Measurements from ENCODE around the gene NR4A3.

NR4A3 gene

GRCh38 chr9:99866398-99866797 is 44.7 kb downstream of the NR4A3 start:
- Histone ChIP-seq H3K4me1 (ENCODE audit: insufficient read depth, insufficient read length) (no peaks in the 10 kb centered on the region), H3K4me3 (ENCODE audit: insufficient read length, low read depth) (no peak overlapping the region), H3K9me3 (ENCODE audit: insufficient read depth, low read length) (no peaks in the 10 kb centered on the region), H3K9ac (ENCODE audit: insufficient read length, low read depth) (no peak overlapping the region), H3K27me3 (ENCODE audit: insufficient read depth, insufficient read length) (no peaks in the 10 kb centered on the region), H3K36me3 (ENCODE audit: insufficient read depth, insufficient read length, low read length) (no peaks in the 10 kb centered on the region)
- TF ChIP-seq YY1 (IDR thresholded peaks at IDR 0.05; ENCODE audit: insufficient read depth, insufficient read length) (no peak), ZNF274 (IDR thresholded peaks at IDR 0.05; ENCODE audit: low read depth, low read length) (no peak), SUZ12 (IDR thresholded peaks at IDR 0.05; ENCODE audit: extremely low read depth, insufficient read depth, insufficient read length) (no peak)
- no peak for DNase-seq (ENCODE audit: low read depth, low spot score)

- TF ChIP-seq YY1 (IDR thresholded peaks at IDR 0.05; ENCODE audit: insufficient read depth, insufficient read length) (no peak), ZNF274 (IDR thresholded peaks at IDR 0.05; ENCODE audit: low read depth, low read length) (no peak), SUZ12 (IDR thresholded peaks at IDR 0.05; ENCODE audit: extremely low read depth, insufficient read depth, insufficient read length) (no peak)
- Histone ChIP-seq H3K9me3 (ENCODE audit: insufficient read depth, low read length) (no peaks in the 10 kb centered on the region), H3K36me3 (ENCODE audit: insufficient read depth, insufficient read length, low read length) (no peaks in the 10 kb centered on the region), H3K9ac (ENCODE audit: insufficient read length, low read depth) (no peak overlapping the region), H3K4me3 (ENCODE audit: insufficient read length, low read depth) (no peak overlapping the region), H3K27me3 (ENCODE audit: insufficient read depth, insufficient read length) (no peaks in the 10 kb centered on the region), H3K4me1 (ENCODE audit: insufficient read depth, insufficient read length) (no peaks in the 10 kb centered on the region)
- DNase-seq (ENCODE audit: low read depth, low spot score) = no peak
Observed at GRCh38 chr9:99867536-99867935, 45.9 kb downstream of the NR4A3 start.

- no peak for DNase-seq (ENCODE audit: low read depth, low spot score)
- Histone ChIP-seq H3K4me3 (ENCODE audit: insufficient read length, low read depth) (no peak overlapping the region), H3K9me3 (ENCODE audit: insufficient read depth, low read length) (no peaks in the 10 kb centered on the region)
Observed at GRCh38 chr9:99867968-99868367, 46.3 kb downstream of the NR4A3 start.

GRCh38 chr9:99868845-99869244 is 47.2 kb downstream of the NR4A3 start:
- no peak overlapping the region for H3K4me3 ChIP-seq (ENCODE audit: insufficient read length, low read depth)
- TF ChIP-seq ZNF274 (IDR thresholded peaks at IDR 0.05; ENCODE audit: low read depth, low read length) (no peak), SUZ12 (IDR thresholded peaks at IDR 0.05; ENCODE audit: extremely low read depth, insufficient read depth, insufficient read length) (no peak), YY1 (IDR thresholded peaks at IDR 0.05; ENCODE audit: insufficient read depth, insufficient read length) (no peak)
- no peak for DNase-seq (ENCODE audit: low read depth, low spot score)
- no peak overlapping the region for H3K9ac ChIP-seq (ENCODE audit: insufficient read length, low read depth)
- H3K36me3 ChIP-seq (ENCODE audit: insufficient read depth, insufficient read length, low read length) = no peaks in the 10 kb centered on the region
- no peaks in the 10 kb centered on the region for H3K27me3 ChIP-seq (ENCODE audit: insufficient read depth, insufficient read length)
- H3K4me1 ChIP-seq (ENCODE audit: insufficient read depth, insufficient read length) = no peaks in the 10 kb centered on the region
- H3K9me3 ChIP-seq (ENCODE audit: insufficient read depth, low read length) = no peaks in the 10 kb centered on the region

More at GRCh38 chr9:99867968-99868367, 46.3 kb downstream of the NR4A3 start:
- no peaks in the 10 kb centered on the region for H3K27me3 ChIP-seq (ENCODE audit: insufficient read depth, insufficient read length)
- no peaks in the 10 kb centered on the region for H3K4me1 ChIP-seq (ENCODE audit: insufficient read depth, insufficient read length)
- H3K9ac ChIP-seq (ENCODE audit: insufficient read length, low read depth) = no peak overlapping the region
- TF ChIP-seq SUZ12 (IDR thresholded peaks at IDR 0.05; ENCODE audit: extremely low read depth, insufficient read depth, insufficient read length) (no peak), YY1 (IDR thresholded peaks at IDR 0.05; ENCODE audit: insufficient read depth, insufficient read length) (no peak), ZNF274 (IDR thresholded peaks at IDR 0.05; ENCODE audit: low read depth, low read length) (no peak)
- no peaks in the 10 kb centered on the region for H3K36me3 ChIP-seq (ENCODE audit: insufficient read depth, insufficient read length, low read length)

- Histone ChIP-seq H3K4me1 (ENCODE audit: insufficient read depth, insufficient read length) (no peaks in the 10 kb centered on the region), H3K36me3 (ENCODE audit: insufficient read depth, insufficient read length, low read length) (no peaks in the 10 kb centered on the region), H3K27me3 (ENCODE audit: insufficient read depth, insufficient read length) (no peaks in the 10 kb centered on the region), H3K9ac (ENCODE audit: insufficient read length, low read depth) (no peak overlapping the region), H3K4me3 (ENCODE audit: insufficient read length, low read depth) (no peak overlapping the region), H3K9me3 (ENCODE audit: insufficient read depth, low read length) (no peaks in the 10 kb centered on the region)
- DNase-seq (ENCODE audit: low read depth, low spot score) = no peak
- TF ChIP-seq ZNF274 (IDR thresholded peaks at IDR 0.05; ENCODE audit: low read depth, low read length) (no peak), YY1 (IDR thresholded peaks at IDR 0.05; ENCODE audit: insufficient read depth, insufficient read length) (no peak), SUZ12 (IDR thresholded peaks at IDR 0.05; ENCODE audit: extremely low read depth, insufficient read depth, insufficient read length) (no peak)
Observed at GRCh38 chr9:99870126-99870525, 48.4 kb downstream of the NR4A3 start.

GRCh38 chr9:99873531-99873930 is 51.8 kb downstream of the NR4A3 start:
- H3K4me1 ChIP-seq (ENCODE audit: insufficient read depth, insufficient read length) = no peaks in the 10 kb centered on the region
- no peak for DNase-seq (ENCODE audit: low read depth, low spot score)
- H3K4me3 ChIP-seq (ENCODE audit: insufficient read length, low read depth) = no peak overlapping the region

GRCh38 chr9:99873943-99874584 is 52.4 kb downstream of the NR4A3 start:
- H3K4me1 ChIP-seq (ENCODE audit: insufficient read depth, insufficient read length) = no peaks in the 10 kb centered on the region
- no peak for TF ChIP-seq ZNF274 (IDR thresholded peaks at IDR 0.05; ENCODE audit: low read depth, low read length)

More at GRCh38 chr9:99873531-99873930, 51.8 kb downstream of the NR4A3 start:
- TF ChIP-seq YY1 (IDR thresholded peaks at IDR 0.05; ENCODE audit: insufficient read depth, insufficient read length) = no peak
- TF ChIP-seq ZNF274 (IDR thresholded peaks at IDR 0.05; ENCODE audit: low read depth, low read length) = no peak
- no peak for TF ChIP-seq SUZ12 (IDR thresholded peaks at IDR 0.05; ENCODE audit: extremely low read depth, insufficient read depth, insufficient read length)
- Histone ChIP-seq H3K27me3 (ENCODE audit: insufficient read depth, insufficient read length) (no peaks in the 10 kb centered on the region), H3K36me3 (ENCODE audit: insufficient read depth, insufficient read length, low read length) (no peaks in the 10 kb centered on the region), H3K9ac (ENCODE audit: insufficient read length, low read depth) (no peak overlapping the region), H3K9me3 (ENCODE audit: insufficient read depth, low read length) (no peaks in the 10 kb centered on the region)

More at GRCh38 chr9:99873943-99874584, 52.4 kb downstream of the NR4A3 start:
- no peak for DNase-seq (ENCODE audit: low read depth, low spot score)
- Histone ChIP-seq H3K9me3 (ENCODE audit: insufficient read depth, low read length) (no peaks in the 10 kb centered on the region), H3K4me3 (ENCODE audit: insufficient read length, low read depth) (no peak overlapping the region), H3K36me3 (ENCODE audit: insufficient read depth, insufficient read length, low read length) (no peaks in the 10 kb centered on the region), H3K9ac (ENCODE audit: insufficient read length, low read depth) (no peak overlapping the region), H3K27me3 (ENCODE audit: insufficient read depth, insufficient read length) (no peaks in the 10 kb centered on the region)
